Mucosa of rectum (tissue), 2 donors: ENCODE measurements around the gene ERCC4.

Source experiments
- H3K27ac ChIP-seq, 2 donors: one replicate each; pipeline ENCODE4 v1.7.0; 2013; ENCODE audit warnings: inconsistent platforms in 2 of 2, low read depth in 2 of 2, low read length in 2 of 2
- H3K27me3 ChIP-seq, 2 donors: one replicate each; pipeline ENCODE4 v1.7.0; 2013; ENCODE audit warnings: low read length in 2 of 2; ENCODE audit not compliant: control insufficient read depth in 2 of 2, insufficient read depth in 2 of 2
- H3K36me3 ChIP-seq, 2 donors: one replicate each; pipeline ENCODE4 v1.7.0; 2013; ENCODE audit warnings: low read length in 2 of 2; ENCODE audit not compliant: control insufficient read depth in 2 of 2, insufficient read depth in 2 of 2
- H3K4me1 ChIP-seq, 2 donors: one replicate each; pipeline ENCODE4 v1.7.0; 2013; ENCODE audit warnings: low read length in 2 of 2, mild to moderate bottlenecking in 1 of 2; ENCODE audit not compliant: control insufficient read depth in 2 of 2, insufficient read depth in 2 of 2
- H3K4me3 ChIP-seq, 2 donors: one replicate each; pipeline ENCODE4 v1.7.0; 2013; ENCODE audit warnings: low read length in 2 of 2
- H3K9ac ChIP-seq, 2 donors: one replicate each; pipeline ENCODE4 v1.7.0; 2013; ENCODE audit warnings: low read length in 2 of 2, low read depth in 1 of 2, mild to moderate bottlenecking in 1 of 2
- H3K9me3 ChIP-seq, 2 donors: one replicate each; pipeline ENCODE4 v1.7.0; 2013; ENCODE audit warnings: low read length in 2 of 2; ENCODE audit not compliant: control insufficient read depth in 2 of 2
- donor health status: healthy.
- donor health status: Normal muscosa, but diverticular disease.

ERCC4 gene

GRCh38 chr16:13940397-13940933, 20.5 kb downstream of the ERCC4 start:
- H3K27ac ChIP-seq, result no peak overlapping the region
- H3K4me1 ChIP-seq, result no peaks in the 10 kb centered on the region
- H3K9ac ChIP-seq, result no peak overlapping the region
- no peak overlapping the region for H3K4me3 ChIP-seq
- H3K36me3 ChIP-seq, result peaks cover 9 to 14% of the 10 kb centered on the region in 2 donors
- no peaks in the 10 kb centered on the region for H3K9me3 ChIP-seq
- no peaks in the 10 kb centered on the region for H3K27me3 ChIP-seq

GRCh38 chr16:13944816-13945215, 24.9 kb downstream of the ERCC4 start:
- no peak overlapping the region for H3K27ac ChIP-seq
- H3K4me3 ChIP-seq, result no peak overlapping the region
- no peaks in the 10 kb centered on the region for H3K4me1 ChIP-seq
- H3K27me3 ChIP-seq, result no peaks in the 10 kb centered on the region
- H3K36me3 ChIP-seq, result peaks cover 18 to 34% of the 10 kb centered on the region in 2 donors
- H3K9me3 ChIP-seq, result no peaks in the 10 kb centered on the region
- H3K9ac ChIP-seq, result no peak overlapping the region

- H3K36me3 ChIP-seq, result peaks cover 18 to 34% of the 10 kb centered on the region in 2 donors
Measured at GRCh38 chr16:13945744-13946485, 26.0 kb downstream of the ERCC4 start.

GRCh38 chr16:13948086-13948485, 28.1 kb downstream of the ERCC4 start:
- Histone ChIP-seq H3K27me3 (no peaks in the 10 kb centered on the region), H3K4me3 (no peak overlapping the region), H3K4me1 (no peaks in the 10 kb centered on the region), H3K36me3 (peaks cover 18 to 34% of the 10 kb centered on the region in 2 donors), H3K9me3 (no peaks in the 10 kb centered on the region), H3K27ac (no peak overlapping the region), H3K9ac (no peak overlapping the region)

More at GRCh38 chr16:13945744-13946485, 26.0 kb downstream of the ERCC4 start:
- Histone ChIP-seq H3K27ac (no peak overlapping the region), H3K4me1 (no peaks in the 10 kb centered on the region), H3K27me3 (no peaks in the 10 kb centered on the region), H3K9ac (no peak overlapping the region), H3K4me3 (no peak overlapping the region), H3K9me3 (no peaks in the 10 kb centered on the region)

- Histone ChIP-seq H3K27ac (no peak overlapping the region), H3K9ac (no peak overlapping the region), H3K9me3 (no peaks in the 10 kb centered on the region), H3K27me3 (no peaks in the 10 kb centered on the region), H3K4me1 (no peaks in the 10 kb centered on the region), H3K36me3 (peaks cover 16 to 25% of the 10 kb centered on the region in 2 donors), H3K4me3 (no peak overlapping the region)
Measured at GRCh38 chr16:13950821-13951547, 31.0 kb downstream of the ERCC4 start.

GRCh38 chr16:13951611-13952010, 31.7 kb downstream of the ERCC4 start:
- Histone ChIP-seq H3K27me3 (no peaks in the 10 kb centered on the region), H3K4me1 (no peaks in the 10 kb centered on the region), H3K4me3 (no peak overlapping the region), H3K36me3 (peaks cover 12 to 19% of the 10 kb centered on the region in 2 donors), H3K9ac (no peak overlapping the region), H3K27ac (no peak overlapping the region), H3K9me3 (no peaks in the 10 kb centered on the region)

- H3K27ac ChIP-seq, result no peak overlapping the region
- peaks cover 6 to 8% of the 10 kb centered on the region in 2 donors for H3K36me3 ChIP-seq
- no peaks in the 10 kb centered on the region for H3K27me3 ChIP-seq
- H3K4me1 ChIP-seq, result peaks cover 2 to 11% of the 10 kb centered on the region in 2 donors
- no peak overlapping the region for H3K9ac ChIP-seq
- no peak overlapping the region for H3K4me3 ChIP-seq
- no peaks in the 10 kb centered on the region for H3K9me3 ChIP-seq
Measured at GRCh38 chr16:13953501-13953900, 33.5 kb downstream of the ERCC4 start.

GRCh38 chr16:13956635-13957196, 36.8 kb downstream of the ERCC4 start:
- Histone ChIP-seq H3K9me3 (no peaks in the 10 kb centered on the region), H3K4me1 (peaks cover 2 to 11% of the 10 kb centered on the region in 2 donors), H3K9ac (no peak overlapping the region), H3K27ac (peak overlapping the region; percentile 64 to 76), H3K36me3 (no peaks in the 10 kb centered on the region), H3K27me3 (no peaks in the 10 kb centered on the region), H3K4me3 (peak overlapping the region in 1 of 2 donors; percentile 23)

- H3K9me3 ChIP-seq, result no peaks in the 10 kb centered on the region
Measured at GRCh38 chr16:13957197-13958078, 37.5 kb downstream of the ERCC4 start.

More at GRCh38 chr16:13957197-13958078, 37.5 kb downstream of the ERCC4 start:
- H3K9ac ChIP-seq, result peak overlapping the region in 1 of 2 donors; percentile 34
- H3K27ac ChIP-seq, result peak overlapping the region; percentile 64 to 76
- peaks cover 2 to 11% of the 10 kb centered on the region in 2 donors for H3K4me1 ChIP-seq
- peak overlapping the region; percentile 23 to 52 for H3K4me3 ChIP-seq
- no peaks in the 10 kb centered on the region for H3K27me3 ChIP-seq
- no peaks in the 10 kb centered on the region for H3K36me3 ChIP-seq
